ENCODE results near the gene MROH2A. TPM values are rescaled to one million over a fixed set of nuclear protein-coding genes. Genes with fewer than 3 reads are reported as not detected.

The MROH2A gene
- total RNA-seq, 1 donor, result not detected

GRCh38 chr2:233758849-233759248 lies 19.3 kb upstream of the MROH2A start:
- DNase-seq (ENCODE audit: low read depth), result no peak
- no peak overlapping the region for H3K4me3 ChIP-seq (ENCODE audit: low read depth, low read length)
- TF ChIP-seq CTCF (IDR thresholded peaks at IDR 0.05; ENCODE audit: insufficient read depth, low read depth, low read length), result no peak

GRCh38 chr2:233760043-233760442 lies 18.1 kb upstream of the MROH2A start, which contains the start of gene UGT1A1:
Gene UGT1A1 (plus strand): TSS chr2:233760270. CDS start chr2:233760288, 18 bp downstream.
- no peak within 1 kb of the TSS for H3K4me3 ChIP-seq (ENCODE audit: low read depth, low read length)

DNA sequence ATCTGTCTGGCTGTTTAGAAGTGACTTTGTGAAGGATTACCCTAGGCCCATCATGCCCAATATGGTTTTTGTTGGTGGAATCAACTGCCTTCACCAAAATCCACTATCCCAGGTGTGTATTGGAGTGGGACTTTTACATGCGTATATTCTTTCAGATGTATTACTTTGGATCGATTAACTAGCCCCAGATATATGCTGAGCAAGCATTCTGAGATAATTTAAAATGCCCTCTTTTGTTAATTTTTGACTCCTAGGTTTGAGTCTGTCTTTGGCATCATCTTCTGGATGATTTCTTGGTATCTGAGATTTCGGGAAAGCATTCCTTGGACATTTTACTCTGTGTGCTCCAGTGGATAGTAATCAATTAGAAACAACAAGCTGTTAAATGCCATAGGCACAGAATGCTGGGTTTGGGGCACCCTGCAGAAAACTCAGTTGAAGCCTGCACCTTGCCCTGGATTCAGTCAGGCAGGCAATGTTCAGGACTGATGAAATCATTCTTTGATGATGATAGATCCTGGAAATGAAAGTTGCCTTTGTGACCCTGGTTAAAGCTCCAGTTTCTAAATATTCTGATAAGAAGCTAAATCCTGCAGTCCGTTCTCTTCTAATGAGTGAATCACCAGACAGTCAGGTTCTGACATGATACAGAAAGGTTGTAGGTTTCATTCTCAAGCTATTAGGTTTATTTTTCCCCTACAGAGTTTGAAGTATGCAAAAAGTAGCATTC lies 16.9 kb upstream of the MROH2A start:
- no peak overlapping the region for H3K4me3 ChIP-seq (ENCODE audit: low read depth, low read length)
- TF ChIP-seq CTCF (IDR thresholded peaks at IDR 0.05; ENCODE audit: insufficient read depth, low read depth, low read length), result no peak
- peak; percentile 58 for DNase-seq (ENCODE audit: low read depth)

More at GRCh38 chr2:233760043-233760442, 18.1 kb upstream of the MROH2A start, which contains the start of gene UGT1A1:
- no peak for DNase-seq (ENCODE audit: low read depth)
- no peak for TF ChIP-seq CTCF (IDR thresholded peaks at IDR 0.05; ENCODE audit: insufficient read depth, low read depth, low read length)

- no peak overlapping the region for H3K4me3 ChIP-seq (ENCODE audit: low read depth, low read length)
- peak; percentile 66 for DNase-seq (ENCODE audit: low read depth)
- no peak for TF ChIP-seq CTCF (IDR thresholded peaks at IDR 0.05; ENCODE audit: insufficient read depth, low read depth, low read length)
These were observed 13.9 kb upstream of the MROH2A start for GRCh38 chr2:233764264-233764663.

DNA sequence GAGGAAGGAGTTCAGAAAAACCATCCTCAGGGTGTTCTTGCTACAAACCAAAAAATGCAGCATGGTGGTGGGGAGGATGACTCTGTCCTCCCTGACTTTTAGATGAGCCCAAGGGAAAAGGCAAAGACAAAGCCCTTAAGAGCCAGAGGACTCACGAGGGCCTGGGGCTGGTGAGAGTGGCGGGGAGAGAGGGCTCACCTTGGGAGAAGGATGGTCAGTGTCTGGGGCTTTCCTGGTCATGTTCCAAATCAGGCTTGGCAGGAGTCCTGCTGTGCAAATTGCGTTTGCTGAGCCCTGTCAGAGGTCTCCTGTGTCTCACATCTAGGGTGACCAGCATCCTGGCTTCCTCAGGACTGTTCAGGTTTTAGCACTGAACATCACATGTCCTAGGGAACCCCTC lies 13.4 kb upstream of the MROH2A start:
- TF ChIP-seq CTCF (IDR thresholded peaks at IDR 0.05; ENCODE audit: insufficient read depth, low read depth, low read length), result no peak
- H3K4me3 ChIP-seq (ENCODE audit: low read depth, low read length), result no peak overlapping the region
- DNase-seq (ENCODE audit: low read depth), result no peak

DNA sequence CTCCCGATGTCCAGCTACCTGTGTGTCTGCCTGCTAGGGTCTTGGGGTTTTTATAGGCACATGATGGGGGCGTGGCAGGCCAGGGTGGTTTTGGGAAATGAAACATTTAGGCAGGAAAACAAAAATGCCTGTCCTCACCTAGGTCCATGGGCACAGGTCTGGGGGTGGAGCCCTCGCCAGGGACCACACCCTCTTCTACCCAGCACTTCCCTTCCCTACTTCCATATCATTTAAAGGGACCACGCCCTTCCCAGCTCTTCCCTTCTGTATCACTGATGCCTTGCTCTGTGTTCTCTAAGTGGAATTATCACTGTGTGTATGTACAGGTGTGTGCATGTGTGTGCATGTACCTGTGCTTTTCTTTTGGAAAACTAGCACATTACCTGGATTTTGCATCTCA lies 11.7 kb upstream of the MROH2A start:
- no peak for TF ChIP-seq CTCF (IDR thresholded peaks at IDR 0.05; ENCODE audit: insufficient read depth, low read depth, low read length)
- DNase-seq (ENCODE audit: low read depth), result no peak
- no peak overlapping the region for H3K4me3 ChIP-seq (ENCODE audit: low read depth, low read length)

DNA sequence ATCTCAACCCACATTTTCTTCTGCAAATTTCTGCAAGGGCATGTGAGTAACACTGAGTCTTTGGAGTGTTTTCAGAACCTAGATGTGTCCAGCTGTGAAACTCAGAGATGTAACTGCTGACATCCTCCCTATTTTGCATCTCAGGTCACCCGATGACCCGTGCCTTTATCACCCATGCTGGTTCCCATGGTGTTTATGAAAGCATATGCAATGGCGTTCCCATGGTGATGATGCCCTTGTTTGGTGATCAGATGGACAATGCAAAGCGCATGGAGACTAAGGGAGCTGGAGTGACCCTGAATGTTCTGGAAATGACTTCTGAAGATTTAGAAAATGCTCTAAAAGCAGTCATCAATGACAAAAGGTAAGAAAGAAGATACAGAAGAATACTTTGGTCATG lies 10.1 kb upstream of the MROH2A start:
- TF ChIP-seq CTCF (IDR thresholded peaks at IDR 0.05; ENCODE audit: insufficient read depth, low read depth, low read length), result no peak
- no peak overlapping the region for H3K4me3 ChIP-seq (ENCODE audit: low read depth, low read length)
- no peak for DNase-seq (ENCODE audit: low read depth)

All from fibroblast of villous mesenchyme (primary cell).